ENCODE results near the gene FAM217B.
"Not testable (repeated sequence)": the region's sequence is repeated elsewhere in the genome, so short reads cannot be mapped to it uniquely, and the experiment has no call there.

FAM217B gene

GRCh38 chr20:59938696-59939051, 1.5 kb upstream of the FAM217B start:
- DNase-seq (ENCODE audit: low read depth, low spot score), result no peak

- DNase-seq (ENCODE audit: low read depth, low spot score), result peak; percentile 27
Observed at GRCh38 chr20:59939052-59939878, 924 bp upstream of the FAM217B start.

DNA sequence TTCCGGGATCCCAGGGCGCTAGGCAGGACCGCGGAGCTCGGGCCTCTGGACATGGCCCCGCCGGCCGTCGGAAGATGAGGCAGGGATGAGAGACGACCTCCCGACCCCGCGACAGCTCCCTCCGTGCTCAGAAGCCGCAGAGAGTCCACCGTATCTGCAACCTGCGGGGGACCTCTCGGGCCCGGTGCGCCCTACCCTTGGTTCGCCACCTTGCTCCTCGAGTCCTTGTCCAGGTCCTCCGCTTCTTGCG, 385 bp upstream of the FAM217B start:
- no peak for DNase-seq (ENCODE audit: low read depth, low spot score)

DNA sequence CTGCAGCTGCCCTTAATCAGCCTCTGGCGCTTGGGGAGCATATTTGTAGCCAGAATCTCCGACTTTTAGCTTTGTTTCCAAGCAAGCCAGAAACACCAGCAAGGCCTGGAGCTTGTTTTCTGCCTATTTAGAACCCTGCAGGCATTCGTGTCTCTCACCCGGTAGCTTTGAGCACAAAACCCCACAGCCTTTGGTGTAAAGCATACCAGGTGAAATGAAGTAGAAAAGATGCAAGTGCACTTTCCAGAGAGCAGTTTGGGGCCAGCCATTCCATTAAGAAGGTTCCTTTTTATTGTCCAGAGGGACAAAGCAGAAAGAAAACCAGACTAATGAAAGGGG, 736 bp downstream of the FAM217B start:
- DNase-seq (ENCODE audit: low read depth, low spot score), result no peak

DNA sequence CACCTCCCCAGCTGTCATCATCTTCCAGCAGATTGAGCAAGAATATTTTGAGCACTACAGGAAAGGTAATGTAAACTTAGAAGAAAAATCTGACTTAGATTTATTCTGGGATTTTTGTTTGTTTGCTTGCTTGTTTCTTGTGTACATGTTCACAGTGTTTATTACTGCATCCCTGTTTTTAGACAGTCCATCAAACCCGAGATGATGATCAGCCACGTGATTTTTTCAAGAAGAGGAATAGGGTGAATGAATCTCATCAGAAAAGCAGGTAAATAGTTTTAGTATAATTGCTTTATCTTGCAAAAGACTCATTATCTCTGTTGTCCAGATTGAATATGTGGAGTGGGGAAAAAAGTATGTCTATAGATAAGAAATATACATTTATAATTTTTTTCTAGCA, 2.1 kb downstream of the FAM217B start:
- no peak for DNase-seq (ENCODE audit: low read depth, low spot score)

DNA sequence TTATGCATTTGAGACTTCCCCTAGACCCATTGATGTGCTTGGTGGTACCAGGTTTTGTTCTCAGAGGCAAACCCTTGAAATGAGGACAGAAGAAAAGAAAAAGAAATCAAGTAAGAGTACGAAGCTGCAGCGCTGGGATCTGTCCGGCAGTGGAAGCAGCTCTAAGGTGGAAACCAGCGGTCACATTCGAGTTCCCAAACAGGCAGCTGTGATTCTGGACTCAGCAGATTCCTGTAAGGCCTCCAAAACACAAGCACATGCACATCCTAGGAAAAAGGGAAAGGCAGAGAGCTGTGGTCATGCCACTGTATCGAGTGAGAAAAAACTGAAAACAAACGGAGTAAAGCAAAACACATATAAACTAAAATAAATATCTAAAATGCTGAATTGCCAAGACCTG, 4.5 kb downstream of the FAM217B start:
- no peak for DNase-seq (ENCODE audit: low read depth, low spot score)

GRCh38 chr20:59945175-59945574, 5.0 kb downstream of the FAM217B start:
- DNase-seq (ENCODE audit: low read depth, low spot score), result no peak

DNA sequence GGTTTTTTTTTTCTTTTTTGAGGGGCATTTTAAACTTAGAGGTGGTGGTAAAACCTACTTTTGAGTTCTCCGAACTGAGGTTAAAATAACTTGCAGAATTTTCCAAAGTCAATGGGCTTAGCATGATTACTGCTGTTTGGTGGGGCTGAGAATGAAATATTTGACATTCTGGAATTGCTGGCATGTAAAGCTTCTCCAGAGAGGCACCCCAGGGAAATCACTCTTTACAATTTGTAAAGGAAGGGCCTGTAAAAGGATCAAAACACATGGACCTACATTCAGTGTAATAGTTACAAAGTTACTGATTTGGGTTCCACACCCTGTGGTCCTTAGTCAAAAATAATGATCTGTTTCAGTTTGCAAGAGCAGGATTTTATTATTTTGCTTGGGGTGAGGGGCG, 5.5 kb downstream of the FAM217B start:
- no peak for DNase-seq (ENCODE audit: low read depth, low spot score)

DNA sequence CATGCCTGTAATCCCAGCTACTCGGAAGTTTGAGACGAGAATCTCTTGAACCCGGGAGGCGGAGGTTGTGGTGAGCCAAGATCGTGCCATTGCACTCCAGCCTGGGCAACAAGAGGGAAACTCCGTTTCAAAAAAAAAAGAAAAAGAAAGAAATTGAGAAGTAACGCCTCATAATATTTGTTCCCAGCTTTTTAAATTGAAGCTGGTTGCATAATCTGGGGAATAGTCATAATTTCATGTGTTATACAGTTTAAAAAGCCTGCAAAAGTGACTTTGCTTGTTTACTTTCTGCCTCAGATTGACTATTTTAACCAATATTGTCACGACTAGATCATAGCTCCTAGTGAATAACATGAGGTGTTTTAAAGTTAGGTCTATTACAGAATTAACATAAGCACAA, 7.2 kb downstream of the FAM217B start:
- no peak for DNase-seq (ENCODE audit: low read depth, low spot score)

DNA sequence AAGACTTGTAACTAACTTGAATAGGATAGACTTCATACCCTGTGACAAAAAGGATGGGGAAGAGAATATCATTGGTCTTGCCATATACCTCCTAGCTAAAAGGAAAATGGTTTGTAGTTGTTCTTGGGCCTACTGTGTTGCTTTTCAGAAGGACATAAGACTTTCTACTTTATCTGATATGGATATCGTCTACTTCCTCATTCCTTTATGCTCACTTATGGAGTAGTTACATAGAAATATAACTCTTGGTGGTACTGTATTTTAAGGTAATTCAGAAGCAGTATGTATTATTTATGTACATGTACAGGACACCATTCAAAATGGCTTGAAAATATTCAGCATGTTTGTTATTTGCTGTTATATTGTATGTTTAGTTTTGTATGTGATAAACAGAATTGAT, 8.0 kb downstream of the FAM217B start:
- no peak for DNase-seq (ENCODE audit: low read depth, low spot score)

DNA sequence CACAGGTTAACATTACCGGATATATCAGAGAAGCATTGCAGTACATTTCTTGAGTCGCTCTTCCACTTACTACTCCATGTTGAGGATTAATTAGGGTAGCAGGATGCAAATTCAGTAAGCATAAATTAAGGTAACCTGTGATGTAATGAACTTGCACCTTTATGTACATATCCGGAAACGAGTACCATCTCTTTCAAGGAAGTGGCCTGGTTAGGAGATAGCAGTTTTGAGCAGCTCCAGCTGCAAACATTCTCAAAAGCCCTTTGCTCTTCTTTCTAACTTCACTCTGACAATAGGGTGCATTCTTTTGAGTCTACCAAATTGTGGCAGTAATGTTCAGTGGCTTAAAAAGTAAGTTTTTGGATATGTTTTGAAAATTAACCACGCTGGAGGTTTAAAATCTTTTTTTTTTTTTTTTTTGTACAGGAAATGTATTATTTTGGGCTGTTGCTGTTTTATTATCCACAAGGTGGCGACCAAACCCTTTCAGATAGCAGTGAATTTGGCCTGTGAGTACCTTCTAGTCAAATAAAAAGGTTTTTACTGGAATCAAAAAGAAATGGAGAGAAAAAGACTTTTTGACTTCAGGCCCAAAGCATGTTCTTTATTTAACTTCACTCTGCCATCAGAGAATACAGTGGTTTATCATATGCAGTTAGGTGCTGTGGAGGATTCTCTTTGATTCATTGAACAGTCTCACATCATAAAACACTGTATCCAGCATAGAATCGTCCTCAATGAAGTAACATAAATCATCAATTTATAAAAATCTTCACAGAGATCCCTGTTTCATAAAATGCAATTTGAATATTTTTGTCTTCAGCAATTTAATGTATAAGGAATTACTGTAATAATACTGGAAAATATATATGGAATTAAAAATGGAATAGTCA, 8.9 kb downstream of the FAM217B start:
- peak; percentile 27 for DNase-seq (ENCODE audit: low read depth, low spot score)

- DNase-seq (ENCODE audit: low read depth, low spot score), result no peak
Observed at GRCh38 chr20:59949911-59950310, 9.7 kb downstream of the FAM217B start.

DNA sequence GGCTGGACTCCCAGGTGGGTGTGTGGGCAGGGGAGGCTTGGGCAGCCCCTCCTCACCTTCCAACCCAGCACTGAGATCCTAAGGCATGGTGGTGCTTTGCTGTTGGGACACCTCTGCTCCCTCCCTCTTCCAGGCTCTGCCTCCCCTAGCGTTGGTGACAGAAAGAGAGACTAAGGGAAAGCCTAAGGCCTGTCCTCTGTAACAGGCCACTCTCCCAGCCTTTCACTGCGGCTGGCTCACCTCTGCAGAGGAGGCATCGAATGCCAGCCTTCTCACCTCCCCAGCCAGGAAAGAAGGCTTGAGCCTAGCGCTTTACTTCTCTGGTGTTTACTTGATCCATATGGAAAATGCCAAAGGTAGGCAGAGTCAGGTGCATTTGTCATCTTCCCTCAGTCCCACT, 14.5 kb downstream of the FAM217B start:
- no peak for DNase-seq (ENCODE audit: low read depth, low spot score)

- no peak for DNase-seq (ENCODE audit: low read depth, low spot score)
Observed at GRCh38 chr20:59955131-59955796, 15.1 kb downstream of the FAM217B start.

- not testable (repeated sequence) for DNase-seq (ENCODE audit: low read depth, low spot score)
Observed at GRCh38 chr20:59957568-59957967, 17.4 kb downstream of the FAM217B start.

- no peak for DNase-seq (ENCODE audit: low read depth, low spot score)
Observed at GRCh38 chr20:59958123-59958522, 17.9 kb downstream of the FAM217B start, which contains the start of gene CDH26. Gene CDH26 (plus strand): TSS chr20:59958423. CDS start chr20:59958727, 304 bp downstream.

- no peak for DNase-seq (ENCODE audit: low read depth, low spot score)
Observed at GRCh38 chr20:59958626-59959025, 18.4 kb downstream of the FAM217B start.

DNA sequence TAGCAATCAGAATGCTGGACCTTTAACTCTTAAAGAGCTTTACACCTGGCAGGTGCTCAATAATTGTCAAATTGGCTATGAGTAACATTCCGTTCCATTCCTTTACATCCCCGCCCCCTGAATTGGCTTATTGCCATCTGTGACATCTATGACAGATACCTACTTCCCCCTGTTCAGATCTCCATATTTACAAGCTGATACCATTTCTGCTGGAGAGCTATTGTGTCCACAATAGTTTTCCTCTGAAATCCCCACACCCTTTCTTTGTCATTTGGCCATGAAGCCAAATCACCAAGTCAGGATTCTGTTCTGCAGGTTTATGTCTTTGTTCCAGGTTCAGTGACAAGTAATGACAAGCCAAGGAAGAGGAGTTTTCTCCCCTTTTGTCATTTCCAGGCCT, 21.2 kb downstream of the FAM217B start:
- DNase-seq (ENCODE audit: low read depth, low spot score), result no peak

DNA sequence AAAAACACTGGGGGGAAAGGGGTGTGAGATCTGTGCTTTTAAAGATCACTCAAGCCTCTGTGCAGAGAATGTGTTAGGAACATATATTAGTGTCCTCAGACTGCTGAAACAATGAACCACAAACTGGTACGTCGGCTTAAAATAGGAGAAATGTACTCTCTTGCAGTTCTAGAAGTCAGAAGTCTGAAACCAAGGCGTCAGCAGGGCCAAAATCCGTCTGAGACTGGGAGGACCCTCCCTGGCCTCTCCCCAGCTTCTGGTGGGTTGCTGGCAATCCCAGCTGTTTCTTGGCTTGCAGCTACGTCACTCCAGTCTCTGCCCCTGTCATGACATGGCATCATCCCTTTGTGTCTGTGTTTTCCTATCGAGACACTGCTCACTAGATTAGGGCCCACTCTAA, 22.0 kb downstream of the FAM217B start:
- no peak for DNase-seq (ENCODE audit: low read depth, low spot score)

DNA sequence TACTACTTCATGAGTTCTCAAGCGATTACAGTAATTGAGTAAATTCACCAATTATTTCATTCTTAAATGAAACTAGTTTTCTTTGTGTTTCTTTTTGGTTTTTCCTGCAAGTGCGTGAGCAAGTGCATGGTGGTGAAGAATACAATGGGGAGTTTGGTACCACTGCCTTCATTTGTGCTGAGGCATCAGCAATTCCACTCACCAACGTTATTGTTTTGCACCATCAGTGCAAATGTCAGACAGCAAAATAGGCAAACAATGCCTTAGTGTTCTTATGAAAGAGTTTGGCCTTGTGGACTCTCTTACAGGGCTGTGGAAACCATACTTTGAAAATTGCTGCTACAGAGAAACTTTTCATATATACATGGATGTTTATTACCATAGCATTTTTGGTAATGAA, 26.2 kb downstream of the FAM217B start:
- DNase-seq (ENCODE audit: low read depth, low spot score), result no peak

GRCh38 chr20:59971428-59971827, 31.2 kb downstream of the FAM217B start:
- DNase-seq (ENCODE audit: low read depth, low spot score), result no peak

DNA sequence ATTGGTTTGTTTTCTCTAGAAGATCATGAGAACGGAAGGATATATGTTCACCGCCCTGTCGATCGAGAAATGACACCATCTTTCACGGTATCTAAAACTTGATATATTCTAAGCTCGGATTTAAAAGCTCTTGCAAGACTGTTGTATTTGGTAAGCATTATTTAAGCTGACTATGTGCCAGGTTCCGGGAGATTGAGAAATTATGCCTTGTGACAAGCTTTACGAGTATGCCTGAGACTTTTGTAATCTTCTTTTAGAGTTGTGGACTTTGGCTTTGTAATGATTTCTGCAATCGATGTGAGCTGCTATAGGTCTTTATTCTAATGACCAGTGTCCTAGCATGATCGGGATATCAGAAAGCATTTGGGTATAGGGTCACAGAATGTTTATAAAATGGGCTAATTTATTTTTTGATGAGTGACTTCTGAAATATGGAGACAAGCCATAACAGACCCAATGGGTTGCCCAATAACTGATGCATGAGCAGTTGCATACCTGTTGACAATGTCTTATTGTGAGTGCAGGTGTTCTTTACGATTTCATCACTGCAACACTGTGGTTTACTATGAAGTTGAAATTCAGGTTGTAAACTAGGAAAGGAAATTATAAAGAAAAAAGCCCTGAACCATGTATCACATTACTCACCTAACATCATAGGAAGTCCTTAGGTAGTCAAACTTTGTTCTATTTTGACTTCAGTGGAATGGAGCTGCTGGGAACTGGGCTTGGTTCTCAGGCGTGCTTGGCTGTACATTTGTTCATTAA, 32.0 kb downstream of the FAM217B start:
- DNase-seq (ENCODE audit: low read depth, low spot score), result no peak

Measured in ELF-1 (cell line).